Measurements from ENCODE around the gene SLC13A4.
A peak's percentile ranks its signal among the peaks of the same experiment; 100 is the strongest.

- TF ChIP-seq EZH2 (IDR thresholded peaks at IDR 0.05; ENCODE audit: borderline replicate concordance, low read depth, low read length, severe bottlenecking) (no peak), POLR2A (IDR thresholded peaks at IDR 0.05; ENCODE audit: low read depth, low read length) (no peak), POLR2AphosphoS5 (IDR thresholded peaks at IDR 0.05; ENCODE audit: insufficient read depth, low read depth, low read length) (peak; percentile 37), CTCF (IDR thresholded peaks at IDR 0.05; ENCODE audit: extremely low read depth in 1 of 2, insufficient read depth in 1 of 2, low read depth in 1 of 2, low read length in 2 of 2) (no peak)
Observed at GRCh38 chr7:135761751-135762488, 33.9 kb upstream of the SLC13A4 start.
